Mesenchymal stem cell (in vitro differentiated cells and primary cell): ENCODE data around the gene CDK14.
"Not testable (repeated sequence)": the region's sequence is repeated elsewhere in the genome, so short reads cannot be mapped to it uniquely, and the experiment has no call there.

ENCODE experiments used
- DNase-seq: peaks from one replicate; pipeline ENCODE4 v3.0.0-alpha.2; 2013
- H2AFZ ChIP-seq: one replicate; pipeline ENCODE4 v1.6.1; 2013; ENCODE audit warnings: low read depth, mild to moderate bottlenecking, control low read depth, inconsistent platforms, low read length, moderate library complexity
- H2AK5ac ChIP-seq: 2 replicates; pipeline ENCODE4 v1.6.1; 2013; ENCODE audit warnings: low read length, moderate library complexity, mild to moderate bottlenecking, inconsistent platforms; ENCODE audit not compliant: severe bottlenecking
- H2BK120ac ChIP-seq: one replicate; pipeline ENCODE4 v1.6.1; 2013; ENCODE audit warnings: low read depth, mild to moderate bottlenecking, inconsistent platforms, low read length, moderate library complexity
- H2BK12ac ChIP-seq, 2 experiments: one replicate each; pipeline ENCODE4 v1.6.1; 2013; ENCODE audit warnings: inconsistent platforms in 2 of 2, low read length in 2 of 2, mild to moderate bottlenecking in 2 of 2, moderate library complexity in 2 of 2, control low read depth in 1 of 2
- H2BK15ac ChIP-seq: one replicate; pipeline ENCODE4 v1.6.1; 2013; ENCODE audit warnings: mild to moderate bottlenecking, low read depth, inconsistent platforms; ENCODE audit not compliant: poor library complexity, severe bottlenecking
- H2BK5ac ChIP-seq: 2 replicates; pipeline ENCODE4 v1.6.1; 2013; ENCODE audit warnings: low read depth, mild to moderate bottlenecking, low read length, control low read depth, inconsistent platforms; ENCODE audit not compliant: poor library complexity, severe bottlenecking
- H3K14ac ChIP-seq, 2 experiments: one replicate each; pipeline ENCODE4 v1.6.1; 2013; ENCODE audit warnings: inconsistent platforms in 2 of 2, low read length in 2 of 2, control low read depth in 1 of 2, mild to moderate bottlenecking in 1 of 2, moderate library complexity in 1 of 2
- H3K18ac ChIP-seq, 2 experiments: one replicate each; pipeline ENCODE4 v1.6.1; 2013; ENCODE audit warnings: inconsistent platforms in 2 of 2, low read length in 2 of 2, control low read depth in 1 of 2, low read depth in 1 of 2, mild to moderate bottlenecking in 1 of 2
- H3K23ac ChIP-seq, 2 experiments: one replicate each; pipeline ENCODE4 v1.6.1; 2013; ENCODE audit warnings: inconsistent platforms in 2 of 2, low read length in 2 of 2, mild to moderate bottlenecking in 2 of 2, moderate library complexity in 2 of 2, control low read depth in 1 of 2
- H3K27ac ChIP-seq: 2 replicates; pipeline ENCODE4 v1.5.1; 2013; ENCODE audit warnings: mild to moderate bottlenecking, moderate library complexity, low read length, control low read depth, inconsistent platforms; ENCODE audit not compliant: poor library complexity, severe bottlenecking
- H3K27me3 ChIP-seq, 2 experiments: 2 replicates each; pipeline versions ENCODE4 v1.6.1 to v1.7.0; 2013; ENCODE audit warnings: low read length in 2 of 2, mild to moderate bottlenecking in 2 of 2, moderate library complexity in 2 of 2, control low read depth in 1 of 2, inconsistent platforms in 1 of 2; ENCODE audit not compliant: control insufficient read depth in 1 of 2, insufficient read depth in 1 of 2
- H3K36me3 ChIP-seq, 2 experiments: 2 replicates each; pipeline versions ENCODE4 v1.6.1 to v1.7.0; 2013; ENCODE audit warnings: low read length in 2 of 2, control low read depth in 1 of 2, inconsistent platforms in 1 of 2, low read depth in 1 of 2, mild to moderate bottlenecking in 1 of 2; ENCODE audit not compliant: insufficient read depth in 2 of 2, control insufficient read depth in 1 of 2
- H3K4ac ChIP-seq, 2 experiments: one replicate each; pipeline ENCODE4 v1.6.1; 2013; ENCODE audit warnings: inconsistent platforms in 2 of 2, low read length in 2 of 2, mild to moderate bottlenecking in 2 of 2, moderate library complexity in 2 of 2, control low read depth in 1 of 2, low read depth in 1 of 2
- H3K4me1 ChIP-seq: 2 replicates; pipeline ENCODE4 v1.6.1; 2013; ENCODE audit warnings: low read depth, low read length, control low read depth; ENCODE audit not compliant: control insufficient read depth, insufficient read depth
- H3K4me2 ChIP-seq: 2 replicates; pipeline ENCODE4 v1.6.1; 2013; ENCODE audit warnings: low read length, mild to moderate bottlenecking, inconsistent platforms; ENCODE audit not compliant: poor library complexity, severe bottlenecking
- H3K4me3 ChIP-seq, 2 experiments: 2 replicates each; pipeline versions ENCODE4 v1.5.1 to v1.7.0; 2013; ENCODE audit warnings: low read length in 2 of 2, mild to moderate bottlenecking in 2 of 2, control low read depth in 1 of 2, low read depth in 1 of 2; ENCODE audit not compliant: insufficient read depth in 1 of 2
- H3K79me1 ChIP-seq: replicated peaks from 2 replicates; pipeline ENCODE4 v1.6.1; 2013; ENCODE audit warnings: mild to moderate bottlenecking, control low read depth, low read length, inconsistent platforms; ENCODE audit not compliant: poor library complexity, severe bottlenecking
- H3K9ac ChIP-seq: 2 replicates; pipeline ENCODE4 v1.7.0; 2013; ENCODE audit warnings: mild to moderate bottlenecking, low read length, moderate library complexity
- H3K9me3 ChIP-seq: 2 replicates; pipeline ENCODE4 v1.7.0; 2013; ENCODE audit warnings: mild to moderate bottlenecking, low read length; ENCODE audit not compliant: control insufficient read depth
- H4K8ac ChIP-seq: one replicate; pipeline ENCODE4 v1.6.1; 2013; ENCODE audit warnings: inconsistent platforms, mild to moderate bottlenecking, low read length, moderate library complexity
- H4K91ac ChIP-seq: one replicate; pipeline ENCODE4 v1.6.1; 2013; ENCODE audit warnings: mild to moderate bottlenecking, low read length, inconsistent platforms
- WGBS: methylation state at CpG from one replicate; pipeline ENCODE4 v1.1.7; 2013; ENCODE audit warnings: mixed read lengths; 5-methylcytosine and 5-hydroxymethylcytosine counted together

CDK14 gene

DNA sequence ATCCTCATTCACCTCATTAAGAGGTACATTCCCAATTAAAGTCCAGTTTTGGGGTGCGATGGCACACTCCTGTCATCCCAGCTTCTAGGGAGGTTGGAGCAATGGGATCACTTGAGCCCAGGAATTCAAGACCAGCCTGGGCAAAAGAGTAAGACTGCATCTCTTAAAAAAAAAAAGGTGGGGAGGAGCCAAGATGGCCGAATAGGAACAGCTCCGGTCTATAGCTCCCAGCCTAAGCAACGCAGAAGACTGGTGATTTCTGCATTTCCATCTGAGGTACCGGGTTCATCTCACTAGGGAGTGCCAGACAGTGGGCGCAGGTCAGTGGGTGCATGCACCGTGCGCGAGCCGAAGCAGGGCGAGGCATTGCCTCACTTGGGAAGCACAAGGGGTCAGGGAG lies 577.1 kb downstream of the CDK14 start:
- H2AK5ac ChIP-seq, H3K18ac ChIP-seq, H4K8ac ChIP-seq, H3K4me3 ChIP-seq, H3K4ac ChIP-seq, H3K9me3 ChIP-seq, H3K23ac ChIP-seq, H3K79me1 ChIP-seq, DNase-seq, H2BK120ac ChIP-seq, H2BK12ac ChIP-seq, H2BK15ac ChIP-seq, H2AFZ ChIP-seq, H3K27me3 ChIP-seq, H3K4me1 ChIP-seq, H2BK5ac ChIP-seq, H3K36me3 ChIP-seq, H3K27ac ChIP-seq, H3K9ac ChIP-seq, H3K4me2 ChIP-seq, H3K14ac ChIP-seq, H4K91ac ChIP-seq: not testable (repeated sequence)
- 98% methylated on average over 9 of the region's 11 CpGs for WGBS

DNA sequence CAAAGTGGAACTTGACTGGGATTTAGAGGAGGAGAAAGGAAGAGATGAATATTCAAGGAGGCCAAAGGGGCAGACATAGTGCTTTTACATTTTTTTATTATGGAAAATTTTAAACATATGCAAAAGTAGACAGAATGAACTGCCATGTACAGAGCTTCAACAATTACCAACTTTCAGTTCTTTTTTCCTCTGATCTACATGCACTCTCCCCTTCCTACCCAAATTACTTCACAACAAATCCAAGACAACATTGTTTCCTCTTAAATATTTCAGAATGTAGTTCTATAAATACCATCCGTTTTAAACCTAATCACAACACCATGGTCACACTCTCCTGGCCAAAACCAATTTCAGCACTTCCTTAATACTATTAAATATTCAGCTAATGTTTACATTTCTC lies 584.6 kb downstream of the CDK14 start:
- H3K4me3 ChIP-seq, result no peak overlapping the region
- H3K9me3 ChIP-seq, result peaks cover 14% of the 10 kb centered on the region
- no peak overlapping the region for H2BK15ac ChIP-seq
- no peak overlapping the region for H2BK12ac ChIP-seq
- no peak for DNase-seq
- H4K8ac ChIP-seq, result no peak overlapping the region
- H2BK120ac ChIP-seq, result no peak overlapping the region
- H3K36me3 ChIP-seq, result no peaks in the 10 kb centered on the region
- no peaks in the 10 kb centered on the region for H3K4me1 ChIP-seq
- H3K23ac ChIP-seq, result no peak overlapping the region
- no peak overlapping the region for H3K4me2 ChIP-seq
- no peak overlapping the region for H2BK5ac ChIP-seq
- H3K4ac ChIP-seq, result no peak overlapping the region
- no peaks in the 10 kb centered on the region for H3K27me3 ChIP-seq
- H3K18ac ChIP-seq, result no peak overlapping the region
- no peak overlapping the region for H2AFZ ChIP-seq
- H3K27ac ChIP-seq, result no peak overlapping the region
- no peak overlapping the region for H3K14ac ChIP-seq
- no peak overlapping the region for H3K9ac ChIP-seq
- peaks cover 1% of the 10 kb centered on the region for H3K79me1 ChIP-seq
- WGBS, result 84% methylated on average over 1 of the region's 1 CpG
- no peak overlapping the region for H2AK5ac ChIP-seq
- no peak overlapping the region for H4K91ac ChIP-seq

DNA sequence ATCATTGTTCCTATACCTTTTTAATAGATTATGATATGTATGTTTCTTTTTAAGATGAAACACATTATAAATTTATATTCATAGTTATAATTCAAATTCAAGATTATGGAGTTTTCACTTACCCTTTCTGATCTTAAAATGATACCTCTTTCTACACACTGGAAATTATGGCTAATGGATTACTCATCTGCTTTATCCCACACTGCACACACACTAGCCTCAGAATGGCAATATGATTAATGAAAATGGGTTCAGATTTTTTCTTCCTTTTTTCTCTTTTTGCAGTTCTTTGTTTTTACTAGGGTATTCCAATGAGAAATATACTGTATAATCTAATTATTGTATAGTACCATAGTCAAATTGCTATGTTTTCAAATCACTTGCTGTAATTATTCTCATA lies 585.8 kb downstream of the CDK14 start:
- Histone ChIP-seq H2BK12ac (no peak overlapping the region), H3K27ac (no peak overlapping the region), H3K4me2 (no peak overlapping the region), H2BK15ac (no peak overlapping the region), H3K14ac (no peak overlapping the region), H3K9ac (peak overlapping the region; percentile 38), H2BK120ac (no peak overlapping the region), H2AFZ (no peak overlapping the region), H2BK5ac (no peak overlapping the region), H3K27me3 (no peaks in the 10 kb centered on the region), H3K23ac (no peak overlapping the region), H3K18ac (no peak overlapping the region), H3K9me3 (peaks cover 14% of the 10 kb centered on the region), H4K8ac (no peak overlapping the region), H3K4ac (no peak overlapping the region), H2AK5ac (no peak overlapping the region), H3K4me1 (no peaks in the 10 kb centered on the region), H3K79me1 (peaks cover 1% of the 10 kb centered on the region), H4K91ac (no peak overlapping the region), H3K36me3 (no peaks in the 10 kb centered on the region), H3K4me3 (no peak overlapping the region)
- no peak for DNase-seq

DNA sequence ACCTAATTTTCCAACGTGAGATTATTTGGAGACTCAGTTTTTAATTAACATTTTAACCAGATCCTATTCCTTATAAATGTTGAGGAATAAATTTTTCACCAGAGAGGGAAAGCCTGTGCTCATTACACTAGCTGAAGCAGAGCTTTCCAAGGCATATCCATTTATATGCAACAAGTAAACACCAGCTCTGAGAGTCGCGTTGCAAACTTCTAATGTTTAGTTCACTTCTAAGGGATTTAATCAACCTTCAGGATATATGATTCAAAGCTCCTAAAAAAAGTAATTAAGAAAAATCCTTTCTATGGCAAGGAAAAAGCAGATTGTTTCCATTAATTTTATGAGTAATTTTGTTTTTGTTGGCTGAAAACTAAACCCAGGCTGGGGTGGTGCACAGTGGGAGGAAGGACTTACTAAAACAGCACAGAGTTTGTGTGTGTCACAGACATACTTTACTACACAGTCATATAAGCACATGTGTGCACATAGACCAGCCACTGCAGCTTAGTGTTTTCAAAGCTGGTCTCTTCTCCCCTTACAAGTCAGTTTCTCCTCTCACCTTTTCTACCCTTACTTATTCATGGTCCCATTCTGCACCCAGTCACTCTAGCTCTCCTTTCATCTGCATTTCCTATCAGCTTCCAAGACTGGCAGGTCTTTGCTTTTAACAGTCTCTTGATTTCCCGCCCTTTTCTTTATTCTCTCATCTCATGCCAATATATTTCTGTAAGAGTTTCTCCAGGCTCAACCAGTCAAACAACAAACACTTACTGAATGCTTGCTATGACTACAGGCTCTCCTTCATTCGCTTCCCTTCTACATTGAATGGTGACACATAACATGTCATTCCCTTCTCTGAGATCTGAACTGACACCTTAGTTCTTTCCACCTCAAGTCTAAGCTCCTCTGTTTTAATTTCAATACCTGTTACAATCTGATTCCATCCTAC lies 587.0 kb downstream of the CDK14 start:
- H3K23ac ChIP-seq, result no peak overlapping the region
- no peak overlapping the region for H4K91ac ChIP-seq
- no peak overlapping the region for H3K14ac ChIP-seq
- H3K4me3 ChIP-seq, result no peak overlapping the region
- H2BK5ac ChIP-seq, result no peak overlapping the region
- H2AK5ac ChIP-seq, result no peak overlapping the region
- H3K27ac ChIP-seq, result no peak overlapping the region
- peak overlapping the region; percentile 11 for H3K4me2 ChIP-seq
- no peak overlapping the region for H2BK120ac ChIP-seq
- H3K27me3 ChIP-seq, result no peaks in the 10 kb centered on the region
- H3K18ac ChIP-seq, result no peak overlapping the region
- peaks cover 14% of the 10 kb centered on the region for H3K9me3 ChIP-seq
- WGBS, result 93% methylated on average over 2 of the region's 5 CpGs
- peak; percentile 25 for DNase-seq
- H2BK15ac ChIP-seq, result no peak overlapping the region
- no peaks in the 10 kb centered on the region for H3K4me1 ChIP-seq
- H2BK12ac ChIP-seq, result no peak overlapping the region
- H4K8ac ChIP-seq, result no peak overlapping the region
- no peaks in the 10 kb centered on the region for H3K36me3 ChIP-seq
- peaks cover 1% of the 10 kb centered on the region for H3K79me1 ChIP-seq
- H3K9ac ChIP-seq, result peak overlapping the region; percentile 54
- no peak overlapping the region for H2AFZ ChIP-seq
- H3K4ac ChIP-seq, result no peak overlapping the region
